ENCODE measurements around the gene ZNF641.
"Not testable (repeated sequence)": the region's sequence is repeated elsewhere in the genome, so short reads cannot be mapped to it uniquely, and the experiment has no call there.

The ZNF641 gene

GRCh38 chr12:48334808-48335207 is 15.9 kb downstream of the ZNF641 start:
- no peak overlapping the region for H2AFZ ChIP-seq (ENCODE audit: low read length)
- no peaks in the 10 kb centered on the region for H3K9me2 ChIP-seq (ENCODE audit: low read depth, low read length)
- no peak overlapping the region for H3K27ac ChIP-seq (ENCODE audit: low read depth, low read length, poor library complexity, severe bottlenecking)
- H3K4me1 ChIP-seq (ENCODE audit: insufficient read depth, low read length, severe bottlenecking) = no peaks in the 10 kb centered on the region
- TF ChIP-seq EZH2 (IDR thresholded peaks at IDR 0.05; ENCODE audit: borderline replicate concordance, low read length) (no peak), CTCF (IDR thresholded peaks at IDR 0.05; ENCODE audit: low read length) (no peak)
- no peaks in the 10 kb centered on the region for H3K9me3 ChIP-seq (ENCODE audit: low read length)
- H3K36me3 ChIP-seq (ENCODE audit: insufficient read depth, low read length) = no peaks in the 10 kb centered on the region
- no peaks in the 10 kb centered on the region for H4K20me1 ChIP-seq (ENCODE audit: insufficient read depth, low read length)
- no peak overlapping the region for H3K9ac ChIP-seq (ENCODE audit: low read length)
- no peaks in the 10 kb centered on the region for H3K27me3 ChIP-seq (ENCODE audit: insufficient read depth, low read length)
- no peak overlapping the region for H3K4me2 ChIP-seq (ENCODE audit: low read length)
- no peak overlapping the region for H3K4me3 ChIP-seq (ENCODE audit: low read depth, low read length, poor library complexity, severe bottlenecking)
- no peaks in the 10 kb centered on the region for H3F3A ChIP-seq (ENCODE audit: insufficient read depth, low read length)
- H3K79me2 ChIP-seq (ENCODE audit: insufficient read depth, low read length) = no peaks in the 10 kb centered on the region

- H3K27me3 ChIP-seq (ENCODE audit: insufficient read depth, low read length); H3F3A ChIP-seq (ENCODE audit: insufficient read depth, low read length); H3K36me3 ChIP-seq (ENCODE audit: insufficient read depth, low read length); H3K4me1 ChIP-seq (ENCODE audit: insufficient read depth, low read length, severe bottlenecking); H3K9ac ChIP-seq (ENCODE audit: low read length); H3K27ac ChIP-seq (ENCODE audit: low read depth, low read length, poor library complexity, severe bottlenecking); H3K9me3 ChIP-seq (ENCODE audit: low read length); H2AFZ ChIP-seq (ENCODE audit: low read length); H3K4me3 ChIP-seq (ENCODE audit: low read depth, low read length, poor library complexity, severe bottlenecking); H3K9me2 ChIP-seq (ENCODE audit: low read depth, low read length); H4K20me1 ChIP-seq (ENCODE audit: insufficient read depth, low read length); H3K4me2 ChIP-seq (ENCODE audit: low read length); H3K79me2 ChIP-seq (ENCODE audit: insufficient read depth, low read length): not testable (repeated sequence)
Observed at GRCh38 chr12:48333680-48334079, 17.0 kb downstream of the ZNF641 start.

- H3K9me2 ChIP-seq (ENCODE audit: low read depth, low read length) = no peaks in the 10 kb centered on the region
- H3F3A ChIP-seq (ENCODE audit: insufficient read depth, low read length) = no peaks in the 10 kb centered on the region
- H3K36me3 ChIP-seq (ENCODE audit: insufficient read depth, low read length) = no peaks in the 10 kb centered on the region
- no peak overlapping the region for H3K9ac ChIP-seq (ENCODE audit: low read length)
- H3K79me2 ChIP-seq (ENCODE audit: insufficient read depth, low read length) = no peaks in the 10 kb centered on the region
- H4K20me1 ChIP-seq (ENCODE audit: insufficient read depth, low read length) = no peaks in the 10 kb centered on the region
- H3K4me1 ChIP-seq (ENCODE audit: insufficient read depth, low read length, severe bottlenecking) = no peaks in the 10 kb centered on the region
- H3K27me3 ChIP-seq (ENCODE audit: insufficient read depth, low read length) = no peaks in the 10 kb centered on the region
- H3K9me3 ChIP-seq (ENCODE audit: low read length) = no peaks in the 10 kb centered on the region
- H2AFZ ChIP-seq (ENCODE audit: low read length) = no peak overlapping the region
- TF ChIP-seq EZH2 (IDR thresholded peaks at IDR 0.05; ENCODE audit: borderline replicate concordance, low read length) (no peak), CTCF (IDR thresholded peaks at IDR 0.05; ENCODE audit: low read length) (no peak)
- H3K27ac ChIP-seq (ENCODE audit: low read depth, low read length, poor library complexity, severe bottlenecking) = no peak overlapping the region
- H3K4me3 ChIP-seq (ENCODE audit: low read depth, low read length, poor library complexity, severe bottlenecking) = no peak overlapping the region
- H3K4me2 ChIP-seq (ENCODE audit: low read length) = no peak overlapping the region
Observed at GRCh38 chr12:48331399-48331798, 19.3 kb downstream of the ZNF641 start.

GRCh38 chr12:48329199-48329939 is 21.4 kb downstream of the ZNF641 start:
- Histone ChIP-seq H3K27me3 (ENCODE audit: insufficient read depth, low read length) (no peaks in the 10 kb centered on the region), H3K27ac (ENCODE audit: low read depth, low read length, poor library complexity, severe bottlenecking) (no peak overlapping the region), H3K4me1 (ENCODE audit: insufficient read depth, low read length, severe bottlenecking) (no peaks in the 10 kb centered on the region), H3K4me3 (ENCODE audit: low read depth, low read length, poor library complexity, severe bottlenecking) (no peak overlapping the region), H3K9me2 (ENCODE audit: low read depth, low read length) (no peaks in the 10 kb centered on the region), H3F3A (ENCODE audit: insufficient read depth, low read length) (no peaks in the 10 kb centered on the region), H3K9ac (ENCODE audit: low read length) (no peak overlapping the region), H3K4me2 (ENCODE audit: low read length) (no peak overlapping the region), H3K36me3 (ENCODE audit: insufficient read depth, low read length) (no peaks in the 10 kb centered on the region), H3K9me3 (ENCODE audit: low read length) (no peaks in the 10 kb centered on the region), H2AFZ (ENCODE audit: low read length) (no peak overlapping the region), H3K79me2 (ENCODE audit: insufficient read depth, low read length) (no peaks in the 10 kb centered on the region), H4K20me1 (ENCODE audit: insufficient read depth, low read length) (no peaks in the 10 kb centered on the region)
- no peak for TF ChIP-seq EZH2 (IDR thresholded peaks at IDR 0.05; ENCODE audit: borderline replicate concordance, low read length)
- no peak for TF ChIP-seq CTCF (IDR thresholded peaks at IDR 0.05; ENCODE audit: low read length)
